ENCODE results near the gene ADAMTS8. TPM values are rescaled to one million over a fixed set of nuclear protein-coding genes. Genes with fewer than 3 reads are reported as not detected.

ADAMTS8 gene
- total RNA-seq, 1 donor: 2.6 TPM

DNA sequence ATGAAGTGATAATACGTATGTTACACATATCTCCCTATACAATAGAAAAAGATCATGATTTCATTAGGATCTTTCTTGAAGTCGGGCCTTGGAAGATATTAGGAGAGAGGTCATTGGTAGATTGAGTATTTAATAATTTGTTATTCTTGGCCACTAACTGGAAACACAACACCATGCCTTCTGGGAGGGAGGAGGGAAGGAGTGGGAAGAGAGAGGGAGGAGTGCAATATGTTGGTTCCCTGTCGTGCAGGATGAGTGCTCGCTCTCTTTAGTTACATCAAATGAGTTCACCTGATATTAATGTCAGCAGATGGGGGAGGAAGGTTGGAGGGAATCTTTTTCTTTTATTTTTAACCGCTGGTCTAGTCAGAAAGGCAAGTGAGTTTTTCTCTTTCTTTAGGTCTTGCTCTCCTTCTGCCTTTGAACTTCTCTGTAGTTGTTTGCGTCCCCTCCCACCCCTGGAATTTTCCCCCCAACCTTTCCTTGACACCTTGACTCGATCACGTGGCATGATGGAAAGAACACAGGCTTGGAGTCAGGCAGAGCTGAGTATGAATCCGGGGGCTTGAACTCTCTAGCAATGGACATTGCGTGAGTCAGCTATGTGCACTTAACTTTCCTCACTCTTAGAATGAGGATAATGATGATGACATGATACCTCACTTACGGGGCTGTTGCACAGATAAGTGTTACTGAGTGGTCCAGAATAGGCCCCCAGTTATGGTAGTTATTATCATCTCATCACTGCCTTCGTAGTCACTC, 26.3 kb upstream of the ADAMTS8 start:
- peak overlapping the region; percentile 3 for H3K4me3 ChIP-seq (ENCODE audit: low read depth, low read length)
- DNase-seq (ENCODE audit: low read depth): peak; percentile 52
- TF ChIP-seq, protein P1, sequence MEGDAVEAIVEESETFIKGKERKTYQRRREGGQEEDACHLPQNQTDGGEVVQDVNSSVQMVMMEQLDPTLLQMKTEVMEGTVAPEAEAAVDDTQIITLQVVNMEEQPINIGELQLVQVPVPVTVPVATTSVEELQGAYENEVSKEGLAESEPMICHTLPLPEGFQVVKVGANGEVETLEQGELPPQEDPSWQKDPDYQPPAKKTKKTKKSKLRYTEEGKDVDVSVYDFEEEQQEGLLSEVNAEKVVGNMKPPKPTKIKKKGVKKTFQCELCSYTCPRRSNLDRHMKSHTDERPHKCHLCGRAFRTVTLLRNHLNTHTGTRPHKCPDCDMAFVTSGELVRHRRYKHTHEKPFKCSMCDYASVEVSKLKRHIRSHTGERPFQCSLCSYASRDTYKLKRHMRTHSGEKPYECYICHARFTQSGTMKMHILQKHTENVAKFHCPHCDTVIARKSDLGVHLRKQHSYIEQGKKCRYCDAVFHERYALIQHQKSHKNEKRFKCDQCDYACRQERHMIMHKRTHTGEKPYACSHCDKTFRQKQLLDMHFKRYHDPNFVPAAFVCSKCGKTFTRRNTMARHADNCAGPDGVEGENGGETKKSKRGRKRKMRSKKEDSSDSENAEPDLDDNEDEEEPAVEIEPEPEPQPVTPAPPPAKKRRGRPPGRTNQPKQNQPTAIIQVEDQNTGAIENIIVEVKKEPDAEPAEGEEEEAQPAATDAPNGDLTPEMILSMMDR (IDR thresholded peaks at IDR 0.05; ENCODE audit: insufficient read depth, low read length): no peak

DNA sequence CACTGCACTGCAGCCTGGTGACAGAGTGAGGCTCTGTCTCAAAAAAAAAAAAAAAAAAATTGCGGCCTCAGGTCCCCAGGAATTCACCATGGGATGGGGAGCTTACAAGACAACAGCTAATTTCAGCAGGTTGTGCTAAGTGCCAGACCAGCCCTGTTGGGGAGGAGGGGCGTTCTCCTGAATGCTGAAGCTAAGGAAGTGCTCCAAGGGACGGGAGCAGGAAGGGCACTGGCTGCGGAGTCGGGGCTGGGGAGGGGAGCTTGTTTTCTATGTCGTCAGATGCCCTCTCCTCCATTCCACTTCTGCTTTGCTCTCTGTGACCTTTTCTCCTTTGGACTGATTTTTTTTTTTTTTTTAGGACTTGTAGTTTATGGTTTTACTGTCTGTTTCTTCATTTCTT, 24.5 kb upstream of the ADAMTS8 start:
- TF ChIP-seq, protein P1 (IDR thresholded peaks at IDR 0.05; ENCODE audit: insufficient read depth, low read length): no peak
- DNase-seq (ENCODE audit: low read depth): peak; percentile 16
- H3K4me3 ChIP-seq (ENCODE audit: low read depth, low read length): peak overlapping the region; percentile 37

DNA sequence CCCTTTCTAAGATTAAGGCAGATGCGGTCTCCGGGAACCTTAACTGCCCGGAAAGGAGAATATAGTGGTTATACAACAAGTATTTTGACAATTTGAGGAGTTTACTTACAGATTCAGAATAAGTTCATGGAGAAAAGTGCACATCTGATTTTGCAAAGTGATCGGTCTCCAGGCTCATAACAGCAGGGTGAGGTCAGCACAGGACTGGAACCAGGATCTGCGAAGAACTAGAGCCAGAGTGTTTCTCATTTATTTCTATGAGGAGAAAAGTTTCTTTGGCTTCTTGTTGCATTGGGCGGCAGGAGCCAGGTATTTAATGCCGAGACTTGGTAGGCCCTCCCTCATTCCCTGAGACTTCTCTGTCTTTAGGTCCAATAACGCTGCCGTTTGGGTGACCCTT, 23.8 kb upstream of the ADAMTS8 start:
- peak overlapping the region; percentile 93 for H3K4me3 ChIP-seq (ENCODE audit: low read depth, low read length)
- TF ChIP-seq, protein P1 (IDR thresholded peaks at IDR 0.05; ENCODE audit: insufficient read depth, low read length): no peak
- peak; percentile 60 for DNase-seq (ENCODE audit: low read depth)

DNA sequence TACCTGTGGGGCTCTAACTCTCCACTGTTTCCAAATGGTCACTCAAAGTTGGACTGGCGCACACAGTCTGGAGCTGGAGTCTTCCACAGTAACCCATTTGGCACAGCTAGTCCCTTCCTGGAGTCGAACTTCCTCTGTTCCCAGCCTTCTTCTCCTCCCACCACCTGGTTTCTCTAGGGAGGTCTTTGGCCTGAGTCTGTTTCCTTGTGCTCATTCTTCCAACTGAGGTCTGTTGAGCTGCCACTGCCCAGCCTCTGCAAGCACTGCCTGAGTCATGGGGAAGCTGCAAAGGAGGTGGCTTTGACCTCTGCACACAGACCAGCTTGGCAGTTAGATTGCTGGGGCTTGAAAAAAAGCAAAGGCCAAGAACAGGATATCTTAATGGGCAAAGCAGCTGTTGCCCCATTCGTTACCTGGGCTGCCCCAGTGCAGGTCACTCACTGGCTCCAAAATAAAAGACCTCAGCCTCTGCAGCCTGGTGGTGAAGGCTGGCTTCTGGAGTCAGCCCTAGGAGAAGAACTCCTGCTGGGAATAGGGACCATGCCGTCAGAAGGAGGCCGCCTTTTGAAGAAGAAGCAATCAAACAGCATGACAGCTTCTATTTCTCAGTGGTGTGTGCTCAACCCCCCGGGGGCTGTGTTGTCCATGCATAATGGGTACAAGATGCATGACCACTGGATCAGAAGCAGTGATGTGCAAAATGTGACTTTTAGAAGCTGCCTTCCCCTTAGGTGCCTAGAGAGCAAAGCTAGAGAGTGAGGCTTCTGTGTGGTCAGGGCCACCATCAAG, 23.0 kb upstream of the ADAMTS8 start:
- TF ChIP-seq, protein P1 (IDR thresholded peaks at IDR 0.05; ENCODE audit: insufficient read depth, low read length): no peak
- peak overlapping the region; percentile 93 for H3K4me3 ChIP-seq (ENCODE audit: low read depth, low read length)
- DNase-seq (ENCODE audit: low read depth): peak; percentile 86

DNA sequence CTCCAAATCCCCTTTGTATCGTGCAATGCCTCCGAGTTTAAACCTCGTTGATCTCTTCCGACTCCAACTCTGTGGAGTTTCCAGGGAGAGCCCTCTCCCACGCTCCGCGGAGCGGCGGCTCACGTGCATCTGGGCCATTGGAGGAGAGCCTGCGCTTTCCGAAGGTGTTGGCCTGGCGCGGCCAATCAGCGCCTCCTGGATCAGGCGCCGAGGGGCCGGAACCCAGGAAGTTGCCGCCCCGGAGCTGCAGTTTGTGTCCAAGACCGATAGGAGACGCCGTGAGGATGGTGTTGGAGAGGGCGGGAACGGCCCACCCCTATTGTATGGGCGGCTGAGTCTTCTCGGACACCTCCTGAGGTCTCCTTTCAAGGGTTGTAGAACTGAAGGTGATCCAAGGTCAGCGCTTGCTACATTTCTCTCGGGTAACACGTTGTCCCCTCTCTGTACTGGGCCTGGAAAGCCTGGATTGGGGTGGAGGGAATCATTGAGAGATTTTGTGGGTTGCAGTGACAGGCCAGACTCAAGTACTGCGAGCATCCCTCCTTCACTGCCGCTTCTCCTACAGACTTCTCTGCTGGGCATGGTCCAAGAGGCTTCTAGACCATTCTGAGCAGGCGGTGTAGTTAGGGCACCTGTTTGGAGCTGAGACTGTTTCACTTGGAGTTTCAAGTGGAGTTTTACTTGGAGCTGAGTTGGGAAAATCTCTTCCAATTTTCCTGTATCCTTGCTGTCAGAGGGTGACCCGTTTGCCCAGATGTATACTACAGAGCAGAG, 21.8 kb upstream of the ADAMTS8 start:
- TF ChIP-seq, protein P1 (IDR thresholded peaks at IDR 0.05; ENCODE audit: insufficient read depth, low read length): peak; percentile 93
- H3K4me3 ChIP-seq (ENCODE audit: low read depth, low read length): peak overlapping the region; percentile 93
- peak; percentile 95 for DNase-seq (ENCODE audit: low read depth)

DNA sequence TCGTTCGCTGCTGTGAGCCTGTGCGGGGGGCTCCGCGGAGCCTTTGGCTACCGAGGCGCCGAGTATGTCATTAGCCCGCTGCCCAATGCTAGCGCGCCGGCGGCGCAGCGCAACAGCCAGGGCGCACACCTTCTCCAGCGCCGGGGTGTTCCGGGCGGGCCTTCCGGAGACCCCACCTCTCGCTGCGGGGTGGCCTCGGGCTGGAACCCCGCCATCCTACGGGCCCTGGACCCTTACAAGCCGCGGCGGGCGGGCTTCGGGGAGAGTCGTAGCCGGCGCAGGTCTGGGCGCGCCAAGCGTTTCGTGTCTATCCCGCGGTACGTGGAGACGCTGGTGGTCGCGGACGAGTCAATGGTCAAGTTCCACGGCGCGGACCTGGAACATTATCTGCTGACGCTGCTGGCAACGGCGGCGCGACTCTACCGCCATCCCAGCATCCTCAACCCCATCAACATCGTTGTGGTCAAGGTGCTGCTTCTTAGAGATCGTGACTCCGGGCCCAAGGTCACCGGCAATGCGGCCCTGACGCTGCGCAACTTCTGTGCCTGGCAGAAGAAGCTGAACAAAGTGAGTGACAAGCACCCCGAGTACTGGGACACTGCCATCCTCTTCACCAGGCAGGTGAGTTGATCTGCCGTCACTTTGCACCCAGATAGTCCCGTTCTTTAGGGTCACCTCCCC, 21.0 kb upstream of the ADAMTS8 start:
- DNase-seq (ENCODE audit: low read depth): peak; percentile 23
- TF ChIP-seq, protein P1 (IDR thresholded peaks at IDR 0.05; ENCODE audit: insufficient read depth, low read length): no peak
- peak overlapping the region; percentile 93 for H3K4me3 ChIP-seq (ENCODE audit: low read depth, low read length)
